ENCODE data around the gene NTM. TPM values are rescaled to one million over a fixed set of nuclear protein-coding genes. Genes with fewer than 3 reads are reported as not detected.

Gene NTM
- total RNA-seq, 1 experiment from 2014 or later = not detected

DNA sequence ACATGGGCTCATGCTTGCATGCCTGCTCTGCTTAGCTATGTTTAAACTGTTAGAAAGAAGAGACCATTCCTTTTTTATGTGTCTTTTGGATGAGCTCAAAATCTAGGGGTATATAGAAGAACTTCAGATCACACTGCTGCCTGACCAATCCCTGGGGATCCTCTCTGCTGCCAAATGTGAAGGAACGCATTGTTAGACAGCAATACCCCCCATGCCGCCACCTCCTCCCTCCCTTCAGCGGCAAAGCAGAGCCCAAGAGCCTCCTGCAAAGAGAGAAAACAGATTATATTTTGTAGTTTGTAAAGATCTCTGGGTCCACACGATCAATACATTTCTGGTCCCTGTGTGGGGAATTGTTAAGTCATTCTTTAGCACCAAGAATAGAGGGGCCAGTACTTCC, 677.6 kb downstream of the NTM start:
- RAD21 ChIA-PET (ENCODE audit: low non-redundant PET in 1 of 2, low total read pairs in 2 of 2, uncharacterized antibody in 2 of 2, unreplicated experiment in 2 of 2) = no interaction called here

More for the DNA sequence above, 677.6 kb downstream of the NTM start:
- no TSS peak for BruUV-seq (replicated peaks)
- Histone ChIP-seq H3K4me3 (replicated peaks in 1 of 2; ENCODE audit: low read depth in 1 of 2, low read length in 2 of 2) (no peak overlapping the region), H3K9me2 (ENCODE audit: insufficient read depth) (no peaks in the 10 kb centered on the region), H3K27ac (ENCODE audit: low read depth, low read length) (no peak overlapping the region), H2AFZ (ENCODE audit: low read depth, low read length, poor library complexity, severe bottlenecking) (no peak overlapping the region), H3K27me3 (ENCODE audit: insufficient read depth, low read length) (no peaks in the 10 kb centered on the region), H3K9me3 (ENCODE audit: control insufficient read depth in 1 of 2, insufficient read depth in 1 of 2, low read depth in 1 of 2, low read length in 2 of 2) (peaks cover 10 to 22% of the 10 kb centered on the region in 2 experiments; a peak in 2 of 4 replicates), H3K9ac (ENCODE audit: low read length) (no peak overlapping the region), H3K4me2 (ENCODE audit: low read length) (no peak overlapping the region), H3K79me2 (ENCODE audit: insufficient read depth, low read length) (no peaks in the 10 kb centered on the region), H4K20me1 (ENCODE audit: insufficient read depth) (no peaks in the 10 kb centered on the region), H3K4me1 (ENCODE audit: control insufficient read depth in 1 of 2, insufficient read depth in 2 of 2, low read length in 2 of 2) (no peaks in the 10 kb centered on the region), H3K36me3 (ENCODE audit: control insufficient read depth in 1 of 2, insufficient read depth in 2 of 2, low read length in 2 of 2) (no peaks in the 10 kb centered on the region)
- TF ChIP-seq CEBPB (IDR thresholded peaks at IDR 0.05; ENCODE audit: low read depth) = no peak
- TF ChIP-seq, protein P1, sequence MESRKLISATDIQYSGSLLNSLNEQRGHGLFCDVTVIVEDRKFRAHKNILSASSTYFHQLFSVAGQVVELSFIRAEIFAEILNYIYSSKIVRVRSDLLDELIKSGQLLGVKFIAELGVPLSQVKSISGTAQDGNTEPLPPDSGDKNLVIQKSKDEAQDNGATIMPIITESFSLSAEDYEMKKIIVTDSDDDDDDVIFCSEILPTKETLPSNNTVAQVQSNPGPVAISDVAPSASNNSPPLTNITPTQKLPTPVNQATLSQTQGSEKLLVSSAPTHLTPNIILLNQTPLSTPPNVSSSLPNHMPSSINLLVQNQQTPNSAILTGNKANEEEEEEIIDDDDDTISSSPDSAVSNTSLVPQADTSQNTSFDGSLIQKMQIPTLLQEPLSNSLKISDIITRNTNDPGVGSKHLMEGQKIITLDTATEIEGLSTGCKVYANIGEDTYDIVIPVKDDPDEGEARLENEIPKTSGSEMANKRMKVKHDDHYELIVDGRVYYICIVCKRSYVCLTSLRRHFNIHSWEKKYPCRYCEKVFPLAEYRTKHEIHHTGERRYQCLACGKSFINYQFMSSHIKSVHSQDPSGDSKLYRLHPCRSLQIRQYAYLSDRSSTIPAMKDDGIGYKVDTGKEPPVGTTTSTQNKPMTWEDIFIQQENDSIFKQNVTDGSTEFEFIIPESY (IDR thresholded peaks at IDR 0.05; ENCODE audit: extremely low read depth, insufficient replicate concordance, low read length) = no peak
- TF ChIP-seq SP1 (IDR thresholded peaks at IDR 0.05; ENCODE audit: low read depth) = no peak
- TF ChIP-seq, protein P2, sequence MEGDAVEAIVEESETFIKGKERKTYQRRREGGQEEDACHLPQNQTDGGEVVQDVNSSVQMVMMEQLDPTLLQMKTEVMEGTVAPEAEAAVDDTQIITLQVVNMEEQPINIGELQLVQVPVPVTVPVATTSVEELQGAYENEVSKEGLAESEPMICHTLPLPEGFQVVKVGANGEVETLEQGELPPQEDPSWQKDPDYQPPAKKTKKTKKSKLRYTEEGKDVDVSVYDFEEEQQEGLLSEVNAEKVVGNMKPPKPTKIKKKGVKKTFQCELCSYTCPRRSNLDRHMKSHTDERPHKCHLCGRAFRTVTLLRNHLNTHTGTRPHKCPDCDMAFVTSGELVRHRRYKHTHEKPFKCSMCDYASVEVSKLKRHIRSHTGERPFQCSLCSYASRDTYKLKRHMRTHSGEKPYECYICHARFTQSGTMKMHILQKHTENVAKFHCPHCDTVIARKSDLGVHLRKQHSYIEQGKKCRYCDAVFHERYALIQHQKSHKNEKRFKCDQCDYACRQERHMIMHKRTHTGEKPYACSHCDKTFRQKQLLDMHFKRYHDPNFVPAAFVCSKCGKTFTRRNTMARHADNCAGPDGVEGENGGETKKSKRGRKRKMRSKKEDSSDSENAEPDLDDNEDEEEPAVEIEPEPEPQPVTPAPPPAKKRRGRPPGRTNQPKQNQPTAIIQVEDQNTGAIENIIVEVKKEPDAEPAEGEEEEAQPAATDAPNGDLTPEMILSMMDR (IDR thresholded peaks at IDR 0.05 in 2 of 3, conservative IDR thresholded peaks at IDR 0.05 in 1 of 3; ENCODE audit: borderline replicate concordance in 1 of 3, insufficient read depth in 1 of 3, low read depth in 2 of 3, low read length in 2 of 3) = no peak
- no peak for TF ChIP-seq CBX3 (IDR thresholded peaks at IDR 0.05; ENCODE audit: low read depth)
- TF ChIP-seq SIN3A (IDR thresholded peaks at IDR 0.05; ENCODE audit: low read depth) = no peak
- TF ChIP-seq POLR2AphosphoS5 (IDR thresholded peaks at IDR 0.05; ENCODE audit: low read depth, low read length) = no peak
- TF ChIP-seq, protein P3, sequence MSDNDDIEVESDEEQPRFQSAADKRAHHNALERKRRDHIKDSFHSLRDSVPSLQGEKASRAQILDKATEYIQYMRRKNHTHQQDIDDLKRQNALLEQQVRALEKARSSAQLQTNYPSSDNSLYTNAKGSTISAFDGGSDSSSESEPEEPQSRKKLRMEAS (IDR thresholded peaks at IDR 0.05) = no peak
- no peak for TF ChIP-seq JUND (IDR thresholded peaks at IDR 0.05)
- no peak for TF ChIP-seq EGR1 (IDR thresholded peaks at IDR 0.05; ENCODE audit: low read depth)
- TF ChIP-seq TCF7L2 (IDR thresholded peaks at IDR 0.05; ENCODE audit: borderline replicate concordance, extremely low read depth, insufficient read depth, insufficient read length) = no peak
- TF ChIP-seq, protein P4, sequence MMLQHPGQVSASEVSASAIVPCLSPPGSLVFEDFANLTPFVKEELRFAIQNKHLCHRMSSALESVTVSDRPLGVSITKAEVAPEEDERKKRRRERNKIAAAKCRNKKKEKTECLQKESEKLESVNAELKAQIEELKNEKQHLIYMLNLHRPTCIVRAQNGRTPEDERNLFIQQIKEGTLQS (IDR thresholded peaks at IDR 0.05) = no peak
- no peak for TF ChIP-seq POLR2A (IDR thresholded peaks at IDR 0.05; ENCODE audit: borderline replicate concordance, extremely low read depth, insufficient read depth, insufficient read length)
- TF ChIP-seq RAD21 (IDR thresholded peaks at IDR 0.05; ENCODE audit: low read depth) = no peak
- TF ChIP-seq ZFX (IDR thresholded peaks at IDR 0.05) = no peak
- TF ChIP-seq FOSL1 (IDR thresholded peaks at IDR 0.05; ENCODE audit: low read depth) = no peak
- no peak for TF ChIP-seq EZH2 (IDR thresholded peaks at IDR 0.05)
- TF ChIP-seq EZH2phosphoT487 (IDR thresholded peaks at IDR 0.05; ENCODE audit: borderline replicate concordance) = no peak
- TF ChIP-seq ZNF274 (IDR thresholded peaks at IDR 0.05; ENCODE audit: low read depth, low read length) = no peak
- no peak for TF ChIP-seq SRF (IDR thresholded peaks at IDR 0.05; ENCODE audit: low read depth)
- DNase-seq (ENCODE audit: low read depth, low spot score) (no peak), ATAC-seq (no peak)
- ChIA-PET CTCF (no interaction called here), POLR2A (no interaction called here)
- intact Hi-C loops (cut with micrococcal nuclease) = no loop called here

Measured in HCT116 (cell line).